ENCODE results near the gene SLX9. TPM values are rescaled to one million over a fixed set of nuclear protein-coding genes. Genes with fewer than 3 reads are reported as not detected.

SLX9 gene
- polyA plus RNA-seq, 1 of the 3 experiments (the other 2 are of a cell fraction), result 42.9 TPM

- H3K4me3 ChIP-seq (ENCODE audit: low read depth in 2 of 2, low read length in 1 of 2), result no peak overlapping the region
These were observed 32.4 kb upstream of the SLX9 start for GRCh38 chr21:44907225-44907965.

More at GRCh38 chr21:44907225-44907965, 32.4 kb upstream of the SLX9 start:
- Histone ChIP-seq H3F3A (replicated peaks; ENCODE audit: insufficient read depth) (peaks cover 3% of the 10 kb centered on the region), H3K9ac (no peak overlapping the region), H3K36me3 (replicated peaks in 1 of 2; ENCODE audit: control insufficient read depth in 1 of 2, insufficient read depth in 2 of 2, low read length in 1 of 2) (no peaks in the 10 kb centered on the region), H3K27me3 (ENCODE audit: insufficient read depth) (no peaks in the 10 kb centered on the region; the same call in 1 of the 2 replicates), H3K9me2 (no peaks in the 10 kb centered on the region), H4K20me1 (ENCODE audit: insufficient read depth) (no peaks in the 10 kb centered on the region), H3K4me2 (no peak overlapping the region), H3K9me3 (no peaks in the 10 kb centered on the region), H3K27ac (ENCODE audit: low read depth in 2 of 2, low read length in 1 of 2) (no peak overlapping the region), H2AFZ (ENCODE audit: low read depth) (no peak overlapping the region), H3K79me2 (ENCODE audit: insufficient read depth) (no peaks in the 10 kb centered on the region), H3K4me1 (ENCODE audit: control insufficient read depth in 1 of 2, insufficient read depth in 2 of 2, low read depth in 1 of 2, low read length in 1 of 2) (peaks cover 5 to 17% of the 10 kb centered on the region in 2 experiments; a peak in 2 of 4 replicates)
- TF ChIP-seq RCOR1 (IDR thresholded peaks at IDR 0.05; ENCODE audit: low read length), result no peak
- TF ChIP-seq TAF1 (IDR thresholded peaks at IDR 0.05; ENCODE audit: borderline replicate concordance, low read depth, low read length), result no peak
- no peak for TF ChIP-seq MEF2A (IDR thresholded peaks at IDR 0.05; ENCODE audit: borderline replicate concordance, low read depth)
- no peak for TF ChIP-seq ELF1 (IDR thresholded peaks at IDR 0.05)
- TF ChIP-seq SIN3A (IDR thresholded peaks at IDR 0.05; ENCODE audit: borderline replicate concordance, low read depth, low read length), result no peak
- TF ChIP-seq RXRA (IDR thresholded peaks at IDR 0.05; ENCODE audit: borderline replicate concordance, low read depth), result no peak
- TF ChIP-seq TEAD4 (IDR thresholded peaks at IDR 0.05; ENCODE audit: borderline replicate concordance, insufficient read depth), result no peak
- TF ChIP-seq CTCF (IDR thresholded peaks at IDR 0.05), result no peak
- TF ChIP-seq NFIC (IDR thresholded peaks at IDR 0.05; ENCODE audit: borderline replicate concordance), result no peak
- no peak for TF ChIP-seq CHD2 (IDR thresholded peaks at IDR 0.05; ENCODE audit: low read length, partially characterized antibody)
- TF ChIP-seq NRF1 (IDR thresholded peaks at IDR 0.05; ENCODE audit: low read depth, low read length), result no peak
- TF ChIP-seq MAX (IDR thresholded peaks at IDR 0.05; ENCODE audit: low read depth), result no peak
- no peak for TF ChIP-seq GATA2 (CRISPR knock-in tag; IDR thresholded peaks at IDR 0.05)
- TF ChIP-seq GABPA (IDR thresholded peaks at IDR 0.05; ENCODE audit: low read depth), result no peak
- no peak for TF ChIP-seq YY1 (IDR thresholded peaks at IDR 0.05; ENCODE audit: low read depth)
- TF ChIP-seq PBX3 (IDR thresholded peaks at IDR 0.05), result no peak
- TF ChIP-seq RAD21 (IDR thresholded peaks at IDR 0.05; ENCODE audit: low read length), result no peak
- ChIA-PET CTCF (interaction anchor here (1.0 to 2.7 kb wide), 5 partner anchors 14 to 43 kb away, joined by 3 to 7 read pairs (median 5); no protein-coding TSS in a partner anchor), POLR2A (no interaction called here)
- DNase-seq, result no peak
- 67% methylated on average over 5 of the region's 16 CpGs for WGBS (ENCODE audit: low lambda C conversion rate)

All from SK-N-SH (cell line).